Ishikawa (cell line): ENCODE results near the gene HNMT.

ENCODE experiments used
- EP300 ChIP-seq: IDR thresholded peaks from 2 replicates; pipeline ENCODE4 v1.6.1; 2012; ENCODE audit warnings: borderline replicate concordance
- MAX ChIP-seq: IDR thresholded peaks from 2 replicates; pipeline ENCODE4 v1.6.1; 2012
- NFIC ChIP-seq: IDR thresholded peaks from 2 replicates; pipeline ENCODE4 v1.6.1; 2012
- RAD21 ChIP-seq: IDR thresholded peaks from 2 replicates; pipeline ENCODE4 v1.6.1; 2012; ENCODE audit warnings: low read depth
- TAF1 ChIP-seq: IDR thresholded peaks from 2 replicates; pipeline ENCODE4 v1.6.1; 2012; ENCODE audit warnings: low read depth, mild to moderate bottlenecking
- USF1 ChIP-seq: IDR thresholded peaks from 2 replicates; pipeline ENCODE4 v1.6.1; 2012
- YY1 ChIP-seq: IDR thresholded peaks from 2 replicates; pipeline ENCODE4 v1.6.1; 2012; ENCODE audit warnings: low read depth

GRCh38 chr2:137964859-137965459 is 686 bp downstream of the HNMT start:
- TF ChIP-seq TAF1 (no peak), NFIC (no peak), EP300 (no peak), YY1 (no peak), MAX (no peak), RAD21 (no peak), USF1 (no peak)
